G401.6 (cell line): ENCODE measurements around the gene MAGT1.
"Not testable (repeated sequence)": the region's sequence is repeated elsewhere in the genome, so short reads cannot be mapped to it uniquely, and the experiment has no call there.

Experiments
- FAIRE-seq: peaks from 2 replicates; lab custom pipeline; 2012; peaks lifted over from hg19 to GRCh38; lab: Jason Lieb, UNC

Gene MAGT1

GRCh38 chrX:77831544-77831943 lies 63.7 kb downstream of the MAGT1 start:
- not testable (repeated sequence) for FAIRE-seq

GRCh38 chrX:77821989-77822388 lies 73.2 kb downstream of the MAGT1 start:
- FAIRE-seq: not testable (repeated sequence)

GRCh38 chrX:77820091-77820727 lies 75.0 kb downstream of the MAGT1 start:
- FAIRE-seq: no peak

- FAIRE-seq: no peak
Measured at GRCh38 chrX:77814210-77814609, 81.0 kb downstream of the MAGT1 start.

GRCh38 chrX:77802201-77802600 lies 93.0 kb downstream of the MAGT1 start:
- no peak for FAIRE-seq

- FAIRE-seq: no peak
Measured at GRCh38 chrX:77795124-77795523, 100.1 kb downstream of the MAGT1 start.

- no peak for FAIRE-seq
Measured at GRCh38 chrX:77793946-77794345, 101.3 kb downstream of the MAGT1 start.

GRCh38 chrX:77788050-77788449 lies 107.2 kb downstream of the MAGT1 start:
- peak; percentile 36 for FAIRE-seq

- no peak for FAIRE-seq
Measured at GRCh38 chrX:77786365-77786680, 108.9 kb downstream of the MAGT1 start.

GRCh38 chrX:77785486-77786364 lies 109.5 kb downstream of the MAGT1 start, which contains the start of gene ATRX:
Gene ATRX (minus strand): TSS chrX:77786216. CDS start chrX:77786001, 215 bp downstream.
- FAIRE-seq: peak; percentile 85

GRCh38 chrX:77779695-77780094 lies 115.5 kb downstream of the MAGT1 start:
- no peak for FAIRE-seq

- FAIRE-seq: no peak
Measured at GRCh38 chrX:77776659-77777058, 118.6 kb downstream of the MAGT1 start.
